SH-SY5Y (cell line): ENCODE measurements around the gene TUBB4B.

ENCODE experiments used
- GATA2 ChIP-seq: IDR thresholded peaks from 2 replicates; pipeline ENCODE4 v1.6.1; 2011; ENCODE audit warnings: mild to moderate bottlenecking, low read depth, low read length
- GATA3 ChIP-seq: IDR thresholded peaks from 2 replicates; pipeline ENCODE4 v1.6.1; 2011; ENCODE audit warnings: low read depth, mild to moderate bottlenecking, low read length, moderate library complexity

DNA sequence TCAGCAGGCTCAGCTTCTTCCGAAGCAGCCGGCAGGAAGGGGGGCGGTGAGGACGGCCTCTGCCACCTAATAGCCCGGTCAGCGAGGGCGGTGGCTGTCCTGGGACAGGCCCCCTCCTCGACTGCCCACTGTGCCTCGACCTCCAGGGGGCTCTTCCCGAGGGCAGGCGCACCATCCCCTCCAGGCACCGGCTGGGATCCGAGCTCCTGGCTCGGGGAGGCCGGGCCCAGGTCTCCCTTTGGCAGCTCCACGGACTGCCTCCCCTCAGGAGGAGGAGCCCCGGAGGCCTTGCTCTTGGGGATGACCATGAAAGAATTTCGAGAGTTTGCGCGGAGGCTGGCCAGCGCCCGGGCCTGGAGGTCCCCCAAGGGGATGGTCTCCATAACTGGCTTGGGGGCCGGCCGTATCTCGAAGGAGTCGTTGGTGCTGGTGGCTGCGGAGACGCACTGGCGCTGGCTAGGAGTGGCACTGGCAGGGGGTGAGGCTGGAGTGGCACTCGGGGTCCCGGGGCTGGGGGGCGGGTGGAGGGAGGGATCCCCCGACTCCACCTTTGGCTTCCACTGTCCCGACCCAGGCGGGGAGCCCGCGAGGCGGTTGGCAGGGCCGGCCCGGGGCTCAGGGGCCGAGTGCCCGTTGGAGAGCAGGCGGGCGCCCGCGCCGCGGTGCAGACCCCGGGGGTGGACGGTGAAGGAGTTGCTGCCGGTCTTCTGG, 41.5 kb upstream of the TUBB4B start:
- TF ChIP-seq GATA2, result no peak
- TF ChIP-seq GATA3, result no peak
